HCT116 (cell line): Measurements from ENCODE around the gene PSMA7. TPM values are rescaled to one million over a fixed set of nuclear protein-coding genes. Genes with fewer than 3 reads are reported as not detected.
A peak's percentile ranks its signal among the peaks of the same experiment; 100 is the strongest.

Source experiments
- ATAC-seq: fragments of 200-7000 bp; cut with Tn5 transposase; 2 replicates; pipeline ENCODE4 v1.9.1; 2020; ENCODE audit warnings: mild to moderate bottlenecking, moderate library complexity
- BruUV-seq: library from RNA; stranded (reverse); fragments of 400-500 nt; replicated peaks from 2 replicates; lab custom pipeline; 2021; lab: Mats Ljungman, UMichigan
- CTCF ChIA-PET: fragments of 300-600 bp; sonication (Branson Sonifier 250); formaldehyde crosslinking; loops from one replicate; lab custom pipeline; 2021; ENCODE audit warnings: antibody characterized with exemption; lab: Charles Lee
- POLR2A ChIA-PET: fragments of 300-600, 350-600 bp; sonication (Branson Sonifier 250); formaldehyde crosslinking; loops from one replicate; lab custom pipeline; 2021; ENCODE audit warnings: antibody characterized with exemption; lab: Charles Lee
- RAD21 ChIA-PET, 2 experiments: fragments of 300-600 bp; sonication (Branson Sonifier 250); formaldehyde crosslinking; loops; one replicate each; lab custom pipeline; 2023; ENCODE audit warnings: low total read pairs in 2 of 2; ENCODE audit not compliant: uncharacterized antibody in 2 of 2, unreplicated experiment in 2 of 2, low non-redundant PET in 1 of 2; lab: Charles Lee
- DNase-seq: peaks from one replicate; pipeline ENCODE4 v3.0.0-alpha.2; 2010; ENCODE audit warnings: low read depth, low spot score
- H2AFZ ChIP-seq: fragments of 200-600 bp; shearing (Covaris generic), sonication (generic); 2 replicates; pipeline ENCODE4 v1.6.1; 2017; ENCODE audit warnings: low read depth, mixed run types, mixed read lengths, antibody characterized with exemption, low read length; ENCODE audit not compliant: poor library complexity, severe bottlenecking
- H3K27ac ChIP-seq: 2 replicates; pipeline ENCODE4 v1.5.1; 2012; ENCODE audit warnings: low read depth, low read length
- H3K27me3 ChIP-seq: fragments of 200-600 bp; sonication (generic); 2 replicates; pipeline ENCODE4 v1.6.1; 2016; ENCODE audit warnings: mixed run types, low read length, mixed read lengths; ENCODE audit not compliant: insufficient read depth
- H3K36me3 ChIP-seq, 2 experiments: fragments of 200-500 bp in 1 of 2; fragments of 200-600 bp in 1 of 2; sonication (Bioruptor generic) in 1 of 2; sonication (generic) in 1 of 2; 2 replicates each; pipeline versions ENCODE4 v1.5.1 to v1.6.1; 2014 to 2016; ENCODE audit warnings: low read length in 2 of 2, inconsistent platforms in 1 of 2, mixed read lengths in 1 of 2, mixed run types in 1 of 2; ENCODE audit not compliant: insufficient read depth in 2 of 2, control insufficient read depth in 1 of 2
- H3K4me1 ChIP-seq, 2 experiments: fragments of 200-600 bp in 1 of 2; sonication (generic) in 1 of 2; 2 replicates each; pipeline versions ENCODE4 v1.5.1 to v1.6.1; 2012 to 2017; ENCODE audit warnings: low read length in 2 of 2, inconsistent platforms in 1 of 2, mild to moderate bottlenecking in 1 of 2, mixed read lengths in 1 of 2, mixed run types in 1 of 2, moderate library complexity in 1 of 2; ENCODE audit not compliant: insufficient read depth in 2 of 2, control insufficient read depth in 1 of 2
- H3K4me2 ChIP-seq: fragments of 200-600 bp; sonication (generic); 2 replicates; pipeline ENCODE4 v1.6.1; 2017; ENCODE audit warnings: mixed run types, low read length, mixed read lengths
- H3K4me3 ChIP-seq, 2 experiments: fragments of 200-600 bp in 1 of 2; sonication (generic) in 1 of 2; replicated peaks in 1 of 2; 2 replicates each; pipeline ENCODE4 v1.5.1; 2011 to 2016; ENCODE audit warnings: low read length in 2 of 2, control low read depth in 1 of 2, low read depth in 1 of 2, mild to moderate bottlenecking in 1 of 2, mixed read lengths in 1 of 2, mixed run types in 1 of 2
- H3K79me2 ChIP-seq: fragments of 200-600 bp; sonication (generic); 2 replicates; pipeline ENCODE4 v1.6.1; 2017; ENCODE audit warnings: mild to moderate bottlenecking, mixed run types, low read length, moderate library complexity, mixed read lengths; ENCODE audit not compliant: insufficient read depth
- H3K9ac ChIP-seq: fragments of 200-600 bp; sonication (generic); 2 replicates; pipeline ENCODE4 v1.6.1; 2016; ENCODE audit warnings: low read length, mixed read lengths
- H3K9me2 ChIP-seq: fragments of 200-600 bp; sonication (generic), shearing (Covaris generic); 2 replicates; pipeline ENCODE4 v1.6.1; 2017; ENCODE audit warnings: mixed run types, mild to moderate bottlenecking, moderate library complexity; ENCODE audit not compliant: insufficient read depth
- H3K9me3 ChIP-seq, 2 experiments: fragments of 200-500 bp in 1 of 2; fragments of 200-600 bp in 1 of 2; sonication (Bioruptor generic) in 1 of 2; sonication (generic) in 1 of 2; 2 replicates each; pipeline ENCODE4 v1.6.1; 2014 to 2017; ENCODE audit warnings: low read length in 2 of 2, mixed read lengths in 2 of 2, inconsistent platforms in 1 of 2, low read depth in 1 of 2, mild to moderate bottlenecking in 1 of 2, mixed run types in 1 of 2, moderate library complexity in 1 of 2; ENCODE audit not compliant: control insufficient read depth in 1 of 2, insufficient read depth in 1 of 2
- H4K20me1 ChIP-seq: fragments of 200-600 bp; sonication (generic), shearing (Covaris generic); 2 replicates; pipeline ENCODE4 v1.6.1; 2017; ENCODE audit warnings: mixed run types, mild to moderate bottlenecking, moderate library complexity; ENCODE audit not compliant: insufficient read depth
- EZH2phosphoT487 ChIP-seq: fragments of 200-600 bp; IDR thresholded peaks from 2 replicates; pipeline ENCODE4 v1.6.1; 2018; ENCODE audit warnings: antibody characterized with exemption, borderline replicate concordance
- POLR2A ChIP-seq: IDR thresholded peaks from 2 replicates; pipeline ENCODE4 v1.7.0; 2011; ENCODE audit warnings: borderline replicate concordance; ENCODE audit not compliant: insufficient read depth, insufficient read length; ENCODE audit errors: extremely low read depth
- POLR2AphosphoS5 ChIP-seq: IDR thresholded peaks from 2 replicates; pipeline ENCODE4 v1.6.1; 2011; ENCODE audit warnings: mild to moderate bottlenecking, low read depth, low read length, moderate library complexity
- SRF ChIP-seq: IDR thresholded peaks from 2 replicates; pipeline ENCODE4 v1.6.1; 2012; ENCODE audit warnings: low read depth
- TCF7L2 ChIP-seq: IDR thresholded peaks from 2 replicates; pipeline ENCODE4 v1.7.0; 2011; ENCODE audit warnings: borderline replicate concordance, inconsistent platforms; ENCODE audit not compliant: insufficient read depth, insufficient read length; ENCODE audit errors: extremely low read depth
- YY1 ChIP-seq: IDR thresholded peaks from 2 replicates; pipeline ENCODE4 v1.6.1; 2011; ENCODE audit warnings: low read length, low read depth, moderate library complexity, mild to moderate bottlenecking; ENCODE audit not compliant: insufficient replicate concordance; ENCODE audit errors: extremely low read depth
- ZNF274 ChIP-seq: fragments of 200-500 bp; sonication (Bioruptor generic); IDR thresholded peaks from 2 replicates; pipeline ENCODE4 v1.6.1; 2014; ENCODE audit warnings: mild to moderate bottlenecking, low read depth, low read length, inconsistent platforms
- intact Hi-C: fragments of 100-400 bp; cut with micrococcal nuclease; formaldehyde crosslinking; loops from 2 replicates; pipeline ENCODE4 v1.10.0; 2022
- total RNA-seq: library from RNA; stranded (reverse); gene quantifications from one replicate; pipeline ENCODE4 v1.2.1, GENCODE V29; 2021; ENCODE audit not compliant: unreplicated experiment
- TF ChIP-seq, protein P1 (sequence below): IDR thresholded peaks from 2 replicates; pipeline ENCODE4 v1.6.1; 2012
- TF ChIP-seq, protein P2 (sequence below), 3 experiments: fragments of 200-600 bp in 1 of 3; sonication (generic) in 1 of 3; IDR thresholded peaks in 2 of 3; conservative IDR thresholded peaks in 1 of 3; 2 replicates each; pipeline ENCODE4 v1.5.1; 2012 to 2017; ENCODE audit warnings: low read depth in 2 of 3, low read length in 2 of 3, antibody characterized with exemption in 1 of 3, borderline replicate concordance in 1 of 3, control low read depth in 1 of 3, mild to moderate bottlenecking in 1 of 3, mixed read lengths in 1 of 3, mixed run types in 1 of 3, moderate library complexity in 1 of 3; ENCODE audit not compliant: insufficient read depth in 1 of 3
- TF ChIP-seq, protein P3 (sequence below): IDR thresholded peaks from 2 replicates; pipeline ENCODE4 v1.6.1; 2012; ENCODE audit warnings: low read depth

Gene PSMA7
- total RNA-seq, 1 experiment from 2014 or later: 364 TPM

DNA sequence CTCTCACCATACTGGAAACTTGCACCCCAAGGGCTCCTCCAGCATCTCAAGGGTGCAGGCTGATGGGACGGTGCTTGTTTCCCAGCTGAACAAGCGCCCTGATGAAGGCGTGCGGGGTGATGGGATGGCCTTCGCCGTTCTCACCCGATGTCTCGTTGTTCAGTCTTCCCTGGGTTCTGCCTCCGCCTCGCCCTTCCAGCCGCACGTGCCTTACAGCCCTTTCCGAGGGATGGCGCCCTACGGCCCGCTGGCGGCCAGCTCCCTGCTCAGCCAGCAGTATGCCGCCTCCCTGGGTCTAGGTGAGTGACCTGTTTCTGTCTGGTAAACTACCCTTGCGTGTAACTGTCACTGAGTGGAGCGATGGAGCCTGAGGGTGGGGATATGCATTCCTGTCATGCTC is 17.1 kb downstream of the PSMA7 start (continued):
- TF ChIP-seq, protein P1, sequence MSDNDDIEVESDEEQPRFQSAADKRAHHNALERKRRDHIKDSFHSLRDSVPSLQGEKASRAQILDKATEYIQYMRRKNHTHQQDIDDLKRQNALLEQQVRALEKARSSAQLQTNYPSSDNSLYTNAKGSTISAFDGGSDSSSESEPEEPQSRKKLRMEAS: no peak
- no peak for TF ChIP-seq POLR2A
- no peak for TF ChIP-seq ZNF274
- TF ChIP-seq POLR2AphosphoS5: no peak
- no peak for TF ChIP-seq EZH2phosphoT487

DNA sequence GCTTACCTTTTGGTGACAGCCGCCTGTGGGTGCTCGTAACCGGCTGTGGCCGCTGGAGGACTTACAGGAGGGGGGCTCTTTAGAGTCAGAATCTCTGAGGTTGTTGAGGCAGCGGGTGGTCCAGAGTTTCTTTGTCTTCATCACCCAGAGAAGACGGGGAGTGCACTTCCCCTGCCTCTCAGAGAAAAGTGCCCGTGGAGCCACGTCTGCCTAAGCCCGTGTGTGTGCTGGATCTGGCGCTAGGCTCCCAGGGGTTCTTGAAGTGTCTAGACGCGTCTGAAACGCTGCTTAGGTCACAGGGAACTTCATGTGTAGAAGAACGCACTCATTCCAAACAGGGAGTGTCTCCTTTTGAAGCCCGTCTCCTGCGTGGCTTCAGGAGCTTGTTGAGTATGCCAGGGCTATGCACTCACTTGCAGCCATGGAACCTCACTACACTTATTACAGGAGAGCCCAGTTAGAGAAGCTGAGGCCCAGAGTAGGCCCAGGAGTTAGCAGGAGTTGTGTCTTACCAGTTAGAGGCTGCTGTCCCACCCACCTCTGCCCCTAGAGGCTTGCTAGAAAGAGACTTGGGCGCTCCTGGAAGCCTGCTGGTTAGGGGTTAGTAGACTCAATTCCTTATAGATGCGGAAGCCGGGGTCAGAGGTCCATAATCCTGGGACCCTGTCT is 19.6 kb downstream of the PSMA7 start:
- Histone ChIP-seq H3K4me2 (peak overlapping the region; percentile 92), H3K9me2 (no peaks in the 10 kb centered on the region), H3K4me3 (peak overlapping the region; percentile 53 to 71), H3K9ac (peak overlapping the region; percentile 66), H2AFZ (no peak overlapping the region), H3K27ac (peak overlapping the region; percentile 95), H3K4me1 (peaks cover 12 to 26% of the 10 kb centered on the region in 2 experiments), H3K79me2 (peaks cover 25% of the 10 kb centered on the region), H3K9me3 (no peaks in the 10 kb centered on the region), H4K20me1 (no peaks in the 10 kb centered on the region; the same call in 1 of the 2 replicates), H3K27me3 (no peaks in the 10 kb centered on the region), H3K36me3 (peaks cover 24 to 27% of the 10 kb centered on the region in 2 experiments)
- TF ChIP-seq YY1 (no peak), TCF7L2 (no peak), SRF (no peak)
- TF ChIP-seq, protein P2, sequence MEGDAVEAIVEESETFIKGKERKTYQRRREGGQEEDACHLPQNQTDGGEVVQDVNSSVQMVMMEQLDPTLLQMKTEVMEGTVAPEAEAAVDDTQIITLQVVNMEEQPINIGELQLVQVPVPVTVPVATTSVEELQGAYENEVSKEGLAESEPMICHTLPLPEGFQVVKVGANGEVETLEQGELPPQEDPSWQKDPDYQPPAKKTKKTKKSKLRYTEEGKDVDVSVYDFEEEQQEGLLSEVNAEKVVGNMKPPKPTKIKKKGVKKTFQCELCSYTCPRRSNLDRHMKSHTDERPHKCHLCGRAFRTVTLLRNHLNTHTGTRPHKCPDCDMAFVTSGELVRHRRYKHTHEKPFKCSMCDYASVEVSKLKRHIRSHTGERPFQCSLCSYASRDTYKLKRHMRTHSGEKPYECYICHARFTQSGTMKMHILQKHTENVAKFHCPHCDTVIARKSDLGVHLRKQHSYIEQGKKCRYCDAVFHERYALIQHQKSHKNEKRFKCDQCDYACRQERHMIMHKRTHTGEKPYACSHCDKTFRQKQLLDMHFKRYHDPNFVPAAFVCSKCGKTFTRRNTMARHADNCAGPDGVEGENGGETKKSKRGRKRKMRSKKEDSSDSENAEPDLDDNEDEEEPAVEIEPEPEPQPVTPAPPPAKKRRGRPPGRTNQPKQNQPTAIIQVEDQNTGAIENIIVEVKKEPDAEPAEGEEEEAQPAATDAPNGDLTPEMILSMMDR (IDR thresholded peaks at IDR 0.05 in 2 of 3, conservative IDR thresholded peaks at IDR 0.05 in 1 of 3; ENCODE audit: borderline replicate concordance in 1 of 3, insufficient read depth in 1 of 3, low read depth in 2 of 3, low read length in 2 of 3): no peak
- TF ChIP-seq, protein P3, sequence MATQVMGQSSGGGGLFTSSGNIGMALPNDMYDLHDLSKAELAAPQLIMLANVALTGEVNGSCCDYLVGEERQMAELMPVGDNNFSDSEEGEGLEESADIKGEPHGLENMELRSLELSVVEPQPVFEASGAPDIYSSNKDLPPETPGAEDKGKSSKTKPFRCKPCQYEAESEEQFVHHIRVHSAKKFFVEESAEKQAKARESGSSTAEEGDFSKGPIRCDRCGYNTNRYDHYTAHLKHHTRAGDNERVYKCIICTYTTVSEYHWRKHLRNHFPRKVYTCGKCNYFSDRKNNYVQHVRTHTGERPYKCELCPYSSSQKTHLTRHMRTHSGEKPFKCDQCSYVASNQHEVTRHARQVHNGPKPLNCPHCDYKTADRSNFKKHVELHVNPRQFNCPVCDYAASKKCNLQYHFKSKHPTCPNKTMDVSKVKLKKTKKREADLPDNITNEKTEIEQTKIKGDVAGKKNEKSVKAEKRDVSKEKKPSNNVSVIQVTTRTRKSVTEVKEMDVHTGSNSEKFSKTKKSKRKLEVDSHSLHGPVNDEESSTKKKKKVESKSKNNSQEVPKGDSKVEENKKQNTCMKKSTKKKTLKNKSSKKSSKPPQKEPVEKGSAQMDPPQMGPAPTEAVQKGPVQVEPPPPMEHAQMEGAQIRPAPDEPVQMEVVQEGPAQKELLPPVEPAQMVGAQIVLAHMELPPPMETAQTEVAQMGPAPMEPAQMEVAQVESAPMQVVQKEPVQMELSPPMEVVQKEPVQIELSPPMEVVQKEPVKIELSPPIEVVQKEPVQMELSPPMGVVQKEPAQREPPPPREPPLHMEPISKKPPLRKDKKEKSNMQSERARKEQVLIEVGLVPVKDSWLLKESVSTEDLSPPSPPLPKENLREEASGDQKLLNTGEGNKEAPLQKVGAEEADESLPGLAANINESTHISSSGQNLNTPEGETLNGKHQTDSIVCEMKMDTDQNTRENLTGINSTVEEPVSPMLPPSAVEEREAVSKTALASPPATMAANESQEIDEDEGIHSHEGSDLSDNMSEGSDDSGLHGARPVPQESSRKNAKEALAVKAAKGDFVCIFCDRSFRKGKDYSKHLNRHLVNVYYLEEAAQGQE: no peak
- RAD21 ChIA-PET: no interaction called here
- POLR2A ChIA-PET: interaction anchor here (1.9 kb wide), 1 partner anchor 12 kb away, joined by 10 read pairs; no protein-coding TSS in a partner anchor
- CTCF ChIA-PET: no interaction called here
- no peak for DNase-seq
- ATAC-seq: no peak
- no TSS peak for BruUV-seq
- intact Hi-C loops: loop anchor here (5.0 kb wide), 1 partner anchor 56 kb away; the partner anchor contains the start of gene TAF4
